ENCODE data around the gene RASGRP3. TPM values are rescaled to one million over a fixed set of nuclear protein-coding genes. Genes with fewer than 3 reads are reported as not detected.

RASGRP3 gene
- total and polyA plus RNA-seq, 10 donors: 13.2 to 68.1 (median 44.5) TPM

DNA sequence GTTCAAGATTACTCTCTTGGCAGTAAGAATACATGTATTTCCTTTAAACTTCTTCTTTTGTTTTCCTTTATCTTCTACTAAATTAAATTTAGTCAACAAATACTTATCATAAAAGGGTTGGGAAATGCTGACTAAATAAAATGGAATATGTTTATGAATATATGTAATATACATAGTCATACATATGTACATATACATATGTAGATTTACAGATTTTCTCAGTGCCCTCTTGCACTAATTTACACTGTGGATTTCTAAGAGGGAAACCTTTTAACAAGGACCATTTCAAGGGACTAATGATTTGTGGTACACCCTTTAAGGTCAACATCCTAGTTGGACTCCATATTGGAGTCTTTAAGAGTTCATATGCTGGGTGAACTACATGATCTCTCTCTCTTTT, 85.4 kb downstream of the RASGRP3 start:
- Histone ChIP-seq H3K36me3 (peaks cover 0 to 84% (median 23%) of the 10 kb centered on the region in 6 donors), H3K9me3 (no peaks in the 10 kb centered on the region), H3K4me1 (no peaks in the 10 kb centered on the region), H3K4me3 (no peak overlapping the region), H3K27me3 (replicated peaks in 1 of 7) (no peaks in the 10 kb centered on the region), H3K27ac (no peak overlapping the region)
- intact Hi-C loops (cut with DNase I; ENCODE audit: low total_unique reads): no loop called here
- no peak for DNase-seq
- TF ChIP-seq POLR2A (IDR thresholded peaks at IDR 0.05) (no peak), POLR2AphosphoS5 (IDR thresholded peaks at IDR 0.05) (no peak)
- TF ChIP-seq, protein P1, sequence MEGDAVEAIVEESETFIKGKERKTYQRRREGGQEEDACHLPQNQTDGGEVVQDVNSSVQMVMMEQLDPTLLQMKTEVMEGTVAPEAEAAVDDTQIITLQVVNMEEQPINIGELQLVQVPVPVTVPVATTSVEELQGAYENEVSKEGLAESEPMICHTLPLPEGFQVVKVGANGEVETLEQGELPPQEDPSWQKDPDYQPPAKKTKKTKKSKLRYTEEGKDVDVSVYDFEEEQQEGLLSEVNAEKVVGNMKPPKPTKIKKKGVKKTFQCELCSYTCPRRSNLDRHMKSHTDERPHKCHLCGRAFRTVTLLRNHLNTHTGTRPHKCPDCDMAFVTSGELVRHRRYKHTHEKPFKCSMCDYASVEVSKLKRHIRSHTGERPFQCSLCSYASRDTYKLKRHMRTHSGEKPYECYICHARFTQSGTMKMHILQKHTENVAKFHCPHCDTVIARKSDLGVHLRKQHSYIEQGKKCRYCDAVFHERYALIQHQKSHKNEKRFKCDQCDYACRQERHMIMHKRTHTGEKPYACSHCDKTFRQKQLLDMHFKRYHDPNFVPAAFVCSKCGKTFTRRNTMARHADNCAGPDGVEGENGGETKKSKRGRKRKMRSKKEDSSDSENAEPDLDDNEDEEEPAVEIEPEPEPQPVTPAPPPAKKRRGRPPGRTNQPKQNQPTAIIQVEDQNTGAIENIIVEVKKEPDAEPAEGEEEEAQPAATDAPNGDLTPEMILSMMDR (IDR thresholded peaks at IDR 0.05 in 8 of 11, conservative IDR thresholded peaks at IDR 0.05 in 3 of 11): no peak

DNA sequence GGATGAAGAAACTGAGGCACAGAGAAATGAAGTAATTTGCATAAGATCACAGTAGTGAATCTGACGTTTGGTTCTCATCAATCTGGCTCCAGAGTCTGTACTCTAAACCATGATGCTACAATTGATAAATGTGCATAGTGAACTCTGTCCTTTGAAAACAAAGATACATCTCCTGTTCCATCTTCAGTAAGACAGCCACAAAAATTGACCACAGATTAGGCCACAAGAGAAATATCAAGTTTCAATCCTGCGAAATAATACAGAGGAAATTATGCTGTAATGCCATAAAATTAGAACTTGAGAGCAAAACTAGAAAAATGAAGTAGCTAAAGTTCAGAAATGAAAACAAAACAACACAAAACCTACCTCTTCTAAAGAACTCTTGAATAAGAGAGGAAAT, 94.2 kb downstream of the RASGRP3 start:
- intact Hi-C loops (cut with DNase I; ENCODE audit: low total_unique reads): no loop called here
- H3K27me3 ChIP-seq (replicated peaks in 1 of 7): no peaks in the 10 kb centered on the region
- H3K9me3 ChIP-seq: no peaks in the 10 kb centered on the region
- DNase-seq: no peak
- no peaks in the 10 kb centered on the region for H3K4me1 ChIP-seq
- WGBS, 5 donors: 65 to 81% (median 70%) methylated on average over 2 of the region's 2 CpGs
- no peak overlapping the region for H3K4me3 ChIP-seq
- H3K36me3 ChIP-seq: no peaks in the 10 kb centered on the region
- no peak overlapping the region for H3K27ac ChIP-seq
- TF ChIP-seq POLR2AphosphoS5 (IDR thresholded peaks at IDR 0.05) (no peak), POLR2A (IDR thresholded peaks at IDR 0.05) (no peak)
- TF ChIP-seq, protein P1 (IDR thresholded peaks at IDR 0.05 in 8 of 11, conservative IDR thresholded peaks at IDR 0.05 in 3 of 11): no peak

DNA sequence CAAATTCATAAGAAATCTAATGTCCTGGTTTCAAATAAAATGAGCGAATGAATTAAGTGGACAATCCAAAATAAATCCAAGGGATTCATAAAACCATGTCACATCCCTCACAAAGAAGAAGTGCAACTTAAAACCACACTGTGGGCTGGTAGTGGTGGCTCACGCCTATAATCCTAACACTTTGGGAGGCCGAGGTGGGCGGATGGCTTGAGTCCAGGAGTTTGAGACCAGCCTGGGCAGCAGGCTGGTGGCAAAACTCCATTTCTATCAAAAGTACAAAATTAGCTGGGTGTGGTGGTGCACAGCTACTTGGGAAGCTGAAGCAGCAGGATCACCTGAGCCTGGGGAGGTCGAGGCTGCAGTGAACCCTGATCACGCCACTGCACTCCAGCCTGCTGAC, 97.2 kb downstream of the RASGRP3 start:
- no peak overlapping the region for H3K4me3 ChIP-seq
- H3K4me1 ChIP-seq: peaks cover 0 to 10% (median 0%) of the 10 kb centered on the region in 6 donors
- no peak overlapping the region for H3K27ac ChIP-seq
- H3K9me3 ChIP-seq: no peaks in the 10 kb centered on the region
- intact Hi-C loops (cut with DNase I; ENCODE audit: low total_unique reads): no loop called here
- H3K36me3 ChIP-seq: no peaks in the 10 kb centered on the region
- no peaks in the 10 kb centered on the region for H3K27me3 ChIP-seq (replicated peaks in 1 of 7)
- TF ChIP-seq POLR2A (IDR thresholded peaks at IDR 0.05) (no peak), POLR2AphosphoS5 (IDR thresholded peaks at IDR 0.05) (no peak)
- TF ChIP-seq, protein P1 (IDR thresholded peaks at IDR 0.05 in 8 of 11, conservative IDR thresholded peaks at IDR 0.05 in 3 of 11): no peak
- DNase-seq: no peak
- 87 to 95% (median 89%) methylated on average over 6 of the region's 6 CpGs for WGBS, 5 donors

DNA sequence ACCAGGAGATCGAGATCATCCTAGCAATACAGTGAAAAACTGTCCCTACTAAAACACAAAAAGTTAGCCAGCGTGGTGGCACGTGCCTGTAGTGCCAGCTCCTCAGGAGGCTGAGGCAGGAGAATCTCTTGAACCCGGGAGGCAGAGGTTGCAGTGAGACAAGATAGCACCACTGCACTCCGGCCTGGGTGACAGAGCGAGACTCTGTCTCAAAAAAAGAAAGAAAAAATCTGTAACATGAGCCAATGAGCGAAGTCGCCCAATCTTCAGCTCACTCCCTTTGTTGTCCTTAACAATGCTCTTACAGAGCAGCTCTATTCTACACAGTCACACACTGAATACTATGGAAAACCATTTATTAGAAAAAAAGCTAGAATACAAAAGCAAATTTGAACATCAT, 100.6 kb downstream of the RASGRP3 start:
- peaks cover 3 to 26% (median 5%) of the 10 kb centered on the region in 6 donors for H3K4me1 ChIP-seq
- WGBS, 5 donors: 95 to 98% (median 96%) methylated on average over 8 of the region's 8 CpGs
- intact Hi-C loops (cut with DNase I; ENCODE audit: low total_unique reads): no loop called here
- DNase-seq: no peak
- no peaks in the 10 kb centered on the region for H3K36me3 ChIP-seq
- H3K9me3 ChIP-seq: no peaks in the 10 kb centered on the region
- no peak overlapping the region for H3K4me3 ChIP-seq
- H3K27ac ChIP-seq: no peak overlapping the region
- TF ChIP-seq, protein P1 (IDR thresholded peaks at IDR 0.05 in 8 of 11, conservative IDR thresholded peaks at IDR 0.05 in 3 of 11): no peak
- TF ChIP-seq POLR2AphosphoS5 (IDR thresholded peaks at IDR 0.05) (no peak), POLR2A (IDR thresholded peaks at IDR 0.05) (no peak)
- H3K27me3 ChIP-seq (replicated peaks in 1 of 7): no peaks in the 10 kb centered on the region
